Measurements from ENCODE around the gene TEX55.

DNA sequence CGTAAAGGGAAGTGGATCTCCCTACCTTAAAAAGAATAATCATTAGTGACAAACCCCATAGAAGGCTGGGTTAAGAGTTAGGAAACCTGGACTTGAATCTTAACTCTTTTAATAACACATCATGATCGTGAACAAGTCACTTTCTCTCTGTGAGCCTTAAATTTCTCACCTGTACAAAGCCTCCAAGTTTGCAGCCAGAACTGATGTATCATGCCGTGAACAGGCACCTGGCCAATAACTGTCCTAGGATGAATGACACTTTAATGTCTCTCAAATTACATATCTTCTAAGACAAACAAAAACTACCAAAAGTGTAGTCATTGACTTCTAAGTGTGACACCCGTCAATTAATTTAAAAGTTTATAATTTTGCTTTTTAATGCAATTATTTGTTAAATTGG lies 31.4 kb downstream of the TEX55 start:
- TF ChIP-seq ZNF114 (tag by site-specific recombination; IDR thresholded peaks at IDR 0.05) (no peak), ZNF121 (tag by site-specific recombination; IDR thresholded peaks at IDR 0.05) (no peak), ZNF530 (tag by site-specific recombination; IDR thresholded peaks at IDR 0.05; ENCODE audit: low read depth) (no peak), ZSCAN16 (tag by site-specific recombination; IDR thresholded peaks at IDR 0.05) (no peak), TRIM28 (IDR thresholded peaks at IDR 0.05; ENCODE audit: borderline replicate concordance, low read length) (no peak), ZIC2 (tag by site-specific recombination; IDR thresholded peaks at IDR 0.05) (no peak)
- TF ChIP-seq, protein P1, sequence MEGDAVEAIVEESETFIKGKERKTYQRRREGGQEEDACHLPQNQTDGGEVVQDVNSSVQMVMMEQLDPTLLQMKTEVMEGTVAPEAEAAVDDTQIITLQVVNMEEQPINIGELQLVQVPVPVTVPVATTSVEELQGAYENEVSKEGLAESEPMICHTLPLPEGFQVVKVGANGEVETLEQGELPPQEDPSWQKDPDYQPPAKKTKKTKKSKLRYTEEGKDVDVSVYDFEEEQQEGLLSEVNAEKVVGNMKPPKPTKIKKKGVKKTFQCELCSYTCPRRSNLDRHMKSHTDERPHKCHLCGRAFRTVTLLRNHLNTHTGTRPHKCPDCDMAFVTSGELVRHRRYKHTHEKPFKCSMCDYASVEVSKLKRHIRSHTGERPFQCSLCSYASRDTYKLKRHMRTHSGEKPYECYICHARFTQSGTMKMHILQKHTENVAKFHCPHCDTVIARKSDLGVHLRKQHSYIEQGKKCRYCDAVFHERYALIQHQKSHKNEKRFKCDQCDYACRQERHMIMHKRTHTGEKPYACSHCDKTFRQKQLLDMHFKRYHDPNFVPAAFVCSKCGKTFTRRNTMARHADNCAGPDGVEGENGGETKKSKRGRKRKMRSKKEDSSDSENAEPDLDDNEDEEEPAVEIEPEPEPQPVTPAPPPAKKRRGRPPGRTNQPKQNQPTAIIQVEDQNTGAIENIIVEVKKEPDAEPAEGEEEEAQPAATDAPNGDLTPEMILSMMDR (tag by site-specific recombination; IDR thresholded peaks at IDR 0.05), result no peak
- TF ChIP-seq, protein P2, sequence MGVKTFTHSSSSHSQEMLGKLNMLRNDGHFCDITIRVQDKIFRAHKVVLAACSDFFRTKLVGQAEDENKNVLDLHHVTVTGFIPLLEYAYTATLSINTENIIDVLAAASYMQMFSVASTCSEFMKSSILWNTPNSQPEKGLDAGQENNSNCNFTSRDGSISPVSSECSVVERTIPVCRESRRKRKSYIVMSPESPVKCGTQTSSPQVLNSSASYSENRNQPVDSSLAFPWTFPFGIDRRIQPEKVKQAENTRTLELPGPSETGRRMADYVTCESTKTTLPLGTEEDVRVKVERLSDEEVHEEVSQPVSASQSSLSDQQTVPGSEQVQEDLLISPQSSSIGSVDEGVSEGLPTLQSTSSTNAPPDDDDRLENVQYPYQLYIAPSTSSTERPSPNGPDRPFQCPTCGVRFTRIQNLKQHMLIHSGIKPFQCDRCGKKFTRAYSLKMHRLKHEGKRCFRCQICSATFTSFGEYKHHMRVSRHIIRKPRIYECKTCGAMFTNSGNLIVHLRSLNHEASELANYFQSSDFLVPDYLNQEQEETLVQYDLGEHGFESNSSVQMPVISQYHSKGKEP (tag by site-specific recombination; IDR thresholded peaks at IDR 0.05), result no peak
- TF ChIP-seq, protein P3, sequence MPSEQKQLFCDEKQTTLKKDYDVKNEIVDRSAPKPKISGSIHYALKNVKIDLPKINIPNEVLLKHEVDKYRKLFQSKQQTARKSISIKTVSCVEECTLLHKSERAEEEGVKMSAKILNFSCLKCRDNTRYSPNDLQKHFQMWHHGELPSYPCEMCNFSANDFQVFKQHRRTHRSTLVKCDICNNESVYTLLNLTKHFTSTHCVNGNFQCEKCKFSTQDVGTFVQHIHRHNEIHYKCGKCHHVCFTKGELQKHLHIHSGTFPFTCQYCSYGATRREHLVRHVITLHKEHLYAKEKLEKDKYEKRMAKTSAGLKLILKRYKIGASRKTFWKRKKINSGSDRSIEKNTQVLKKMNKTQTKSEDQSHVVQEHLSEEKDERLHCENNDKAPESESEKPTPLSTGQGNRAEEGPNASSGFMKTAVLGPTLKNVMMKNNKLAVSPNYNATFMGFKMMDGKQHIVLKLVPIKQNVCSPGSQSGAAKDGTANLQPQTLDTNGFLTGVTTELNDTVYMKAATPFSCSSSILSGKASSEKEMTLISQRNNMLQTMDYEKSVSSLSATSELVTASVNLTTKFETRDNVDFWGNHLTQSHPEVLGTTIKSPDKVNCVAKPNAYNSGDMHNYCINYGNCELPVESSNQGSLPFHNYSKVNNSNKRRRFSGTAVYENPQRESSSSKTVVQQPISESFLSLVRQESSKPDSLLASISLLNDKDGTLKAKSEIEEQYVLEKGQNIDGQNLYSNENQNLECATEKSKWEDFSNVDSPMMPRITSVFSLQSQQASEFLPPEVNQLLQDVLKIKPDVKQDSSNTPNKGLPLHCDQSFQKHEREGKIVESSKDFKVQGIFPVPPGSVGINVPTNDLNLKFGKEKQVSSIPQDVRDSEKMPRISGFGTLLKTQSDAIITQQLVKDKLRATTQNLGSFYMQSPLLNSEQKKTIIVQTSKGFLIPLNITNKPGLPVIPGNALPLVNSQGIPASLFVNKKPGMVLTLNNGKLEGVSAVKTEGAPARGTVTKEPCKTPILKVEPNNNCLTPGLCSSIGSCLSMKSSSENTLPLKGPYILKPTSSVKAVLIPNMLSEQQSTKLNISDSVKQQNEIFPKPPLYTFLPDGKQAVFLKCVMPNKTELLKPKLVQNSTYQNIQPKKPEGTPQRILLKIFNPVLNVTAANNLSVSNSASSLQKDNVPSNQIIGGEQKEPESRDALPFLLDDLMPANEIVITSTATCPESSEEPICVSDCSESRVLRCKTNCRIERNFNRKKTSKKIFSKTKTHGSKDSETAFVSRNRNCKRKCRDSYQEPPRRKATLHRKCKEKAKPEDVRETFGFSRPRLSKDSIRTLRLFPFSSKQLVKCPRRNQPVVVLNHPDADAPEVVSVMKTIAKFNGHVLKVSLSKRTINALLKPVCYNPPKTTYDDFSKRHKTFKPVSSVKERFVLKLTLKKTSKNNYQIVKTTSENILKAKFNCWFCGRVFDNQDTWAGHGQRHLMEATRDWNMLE (tag by site-specific recombination; conservative IDR thresholded peaks at IDR 0.05; ENCODE audit: low read depth), result no peak
- TF ChIP-seq, protein P4, sequence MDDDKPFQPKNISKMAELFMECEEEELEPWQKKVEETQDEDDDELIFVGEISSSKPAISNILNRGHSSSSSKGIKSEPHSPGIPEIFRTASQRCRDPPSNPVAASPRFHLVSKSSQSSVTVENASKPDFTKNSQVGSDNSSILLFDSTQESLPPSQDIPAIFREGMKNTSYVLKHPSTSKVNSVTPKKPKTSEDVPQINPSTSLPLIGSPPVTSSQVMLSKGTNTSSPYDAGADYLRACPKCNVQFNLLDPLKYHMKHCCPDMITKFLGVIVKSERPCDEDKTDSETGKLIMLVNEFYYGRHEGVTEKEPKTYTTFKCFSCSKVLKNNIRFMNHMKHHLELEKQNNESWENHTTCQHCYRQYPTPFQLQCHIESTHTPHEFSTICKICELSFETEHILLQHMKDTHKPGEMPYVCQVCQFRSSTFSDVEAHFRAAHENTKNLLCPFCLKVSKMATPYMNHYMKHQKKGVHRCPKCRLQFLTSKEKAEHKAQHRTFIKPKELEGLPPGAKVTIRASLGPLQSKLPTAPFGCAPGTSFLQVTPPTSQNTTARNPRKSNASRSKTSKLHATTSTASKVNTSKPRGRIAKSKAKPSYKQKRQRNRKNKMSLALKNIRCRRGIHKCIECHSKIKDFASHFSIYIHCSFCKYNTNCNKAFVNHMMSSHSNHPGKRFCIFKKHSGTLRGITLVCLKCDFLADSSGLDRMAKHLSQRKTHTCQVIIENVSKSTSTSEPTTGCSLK (tag by site-specific recombination; IDR thresholded peaks at IDR 0.05), result no peak
- TF ChIP-seq, protein P5, sequence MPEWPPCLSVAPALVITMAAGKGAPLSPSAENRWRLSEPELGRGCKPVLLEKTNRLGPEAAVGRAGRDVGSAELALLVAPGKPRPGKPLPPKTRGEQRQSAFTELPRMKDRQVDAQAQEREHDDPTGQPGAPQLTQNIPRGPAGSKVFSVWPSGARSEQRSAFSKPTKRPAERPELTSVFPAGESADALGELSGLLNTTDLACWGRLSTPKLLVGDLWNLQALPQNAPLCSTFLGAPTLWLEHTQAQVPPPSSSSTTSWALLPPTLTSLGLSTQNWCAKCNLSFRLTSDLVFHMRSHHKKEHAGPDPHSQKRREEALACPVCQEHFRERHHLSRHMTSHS (tag by site-specific recombination; IDR thresholded peaks at IDR 0.05), result no peak
- TF ChIP-seq, protein P6, sequence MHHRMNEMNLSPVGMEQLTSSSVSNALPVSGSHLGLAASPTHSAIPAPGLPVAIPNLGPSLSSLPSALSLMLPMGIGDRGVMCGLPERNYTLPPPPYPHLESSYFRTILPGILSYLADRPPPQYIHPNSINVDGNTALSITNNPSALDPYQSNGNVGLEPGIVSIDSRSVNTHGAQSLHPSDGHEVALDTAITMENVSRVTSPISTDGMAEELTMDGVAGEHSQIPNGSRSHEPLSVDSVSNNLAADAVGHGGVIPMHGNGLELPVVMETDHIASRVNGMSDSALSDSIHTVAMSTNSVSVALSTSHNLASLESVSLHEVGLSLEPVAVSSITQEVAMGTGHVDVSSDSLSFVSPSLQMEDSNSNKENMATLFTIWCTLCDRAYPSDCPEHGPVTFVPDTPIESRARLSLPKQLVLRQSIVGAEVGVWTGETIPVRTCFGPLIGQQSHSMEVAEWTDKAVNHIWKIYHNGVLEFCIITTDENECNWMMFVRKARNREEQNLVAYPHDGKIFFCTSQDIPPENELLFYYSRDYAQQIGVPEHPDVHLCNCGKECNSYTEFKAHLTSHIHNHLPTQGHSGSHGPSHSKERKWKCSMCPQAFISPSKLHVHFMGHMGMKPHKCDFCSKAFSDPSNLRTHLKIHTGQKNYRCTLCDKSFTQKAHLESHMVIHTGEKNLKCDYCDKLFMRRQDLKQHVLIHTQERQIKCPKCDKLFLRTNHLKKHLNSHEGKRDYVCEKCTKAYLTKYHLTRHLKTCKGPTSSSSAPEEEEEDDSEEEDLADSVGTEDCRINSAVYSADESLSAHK (tag by site-specific recombination; IDR thresholded peaks at IDR 0.05), result no peak
